ENCODE results near the gene IDH3A.
A peak's percentile ranks its signal among the peaks of the same experiment; 100 is the strongest.

Gene IDH3A

DNA sequence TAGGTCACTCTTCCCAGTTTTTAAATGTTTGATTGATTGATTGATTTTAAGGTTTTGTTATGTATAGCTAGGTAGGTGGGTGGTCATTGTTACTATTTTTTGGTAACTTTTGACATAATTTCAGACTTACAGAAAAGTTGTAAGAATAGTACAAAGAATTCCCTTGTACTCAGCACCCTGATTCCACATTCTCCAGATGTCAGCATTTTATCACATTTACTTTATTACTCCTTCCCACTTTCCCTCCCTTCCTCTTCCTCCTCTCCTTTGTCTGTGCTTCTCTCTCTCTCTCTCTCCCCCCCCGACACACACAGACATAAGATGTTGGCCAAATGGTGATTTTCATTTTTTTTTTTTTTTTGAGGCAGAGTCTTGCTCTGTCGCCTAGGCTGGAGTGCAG, 14.8 kb downstream of the IDH3A start:
- DNase-seq (ENCODE audit: low read depth in 2 of 3, low spot score in 1 of 3) = no peak

DNA sequence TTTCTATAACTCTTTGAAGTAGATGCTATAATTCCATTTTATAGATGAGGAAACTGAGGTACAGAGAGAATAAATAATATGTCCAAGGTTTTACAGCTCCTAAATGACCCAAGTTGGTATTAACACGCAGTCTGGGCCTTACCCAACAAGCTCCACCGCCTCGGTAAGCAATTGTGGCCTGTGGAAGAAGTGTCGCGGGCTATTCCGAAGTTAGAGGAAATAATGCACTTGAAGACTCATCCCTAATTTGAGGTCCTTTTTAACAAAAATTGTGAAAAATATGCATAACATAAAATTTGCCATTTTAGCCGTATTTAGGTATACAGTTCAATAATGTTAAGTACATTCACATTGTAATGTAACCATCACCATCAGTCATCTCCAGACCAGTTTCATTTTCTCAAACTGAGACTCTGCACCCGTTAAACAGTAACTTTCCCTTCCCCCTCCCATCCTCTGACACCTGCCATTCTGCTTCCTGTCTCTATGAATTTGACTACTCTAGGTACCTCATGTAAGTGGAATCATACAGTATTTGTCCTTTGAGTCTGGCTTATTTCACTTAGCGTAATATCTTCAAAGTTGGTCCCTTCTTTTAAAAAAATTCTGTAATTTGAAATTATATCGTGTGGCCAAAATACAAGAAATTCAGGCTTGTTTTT, 18.2 kb downstream of the IDH3A start:
- DNase-seq (ENCODE audit: low read depth in 2 of 3, low spot score in 1 of 3) = peak in 1 of 3 donors; percentile 36

DNA sequence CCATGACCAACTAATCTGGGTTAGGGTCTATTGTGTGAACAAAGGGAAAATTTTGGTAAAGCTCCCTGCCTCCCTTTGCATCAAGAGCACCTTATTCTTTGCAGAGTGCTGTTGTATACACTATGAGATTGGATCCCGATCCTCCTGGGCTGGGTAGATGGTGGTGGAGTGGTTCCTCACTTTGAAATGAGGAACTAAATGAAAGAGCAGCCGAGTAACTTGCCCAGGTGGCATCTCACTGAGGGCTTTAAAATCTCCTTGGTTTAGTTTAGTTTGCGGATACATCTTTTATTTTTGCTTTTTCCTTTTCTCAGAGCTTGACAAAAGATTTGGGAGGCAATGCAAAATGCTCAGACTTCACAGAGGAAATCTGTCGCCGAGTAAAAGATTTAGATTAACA, 19.4 kb downstream of the IDH3A start:
- no peak for DNase-seq (ENCODE audit: low read depth in 2 of 3, low spot score in 1 of 3)

DNA sequence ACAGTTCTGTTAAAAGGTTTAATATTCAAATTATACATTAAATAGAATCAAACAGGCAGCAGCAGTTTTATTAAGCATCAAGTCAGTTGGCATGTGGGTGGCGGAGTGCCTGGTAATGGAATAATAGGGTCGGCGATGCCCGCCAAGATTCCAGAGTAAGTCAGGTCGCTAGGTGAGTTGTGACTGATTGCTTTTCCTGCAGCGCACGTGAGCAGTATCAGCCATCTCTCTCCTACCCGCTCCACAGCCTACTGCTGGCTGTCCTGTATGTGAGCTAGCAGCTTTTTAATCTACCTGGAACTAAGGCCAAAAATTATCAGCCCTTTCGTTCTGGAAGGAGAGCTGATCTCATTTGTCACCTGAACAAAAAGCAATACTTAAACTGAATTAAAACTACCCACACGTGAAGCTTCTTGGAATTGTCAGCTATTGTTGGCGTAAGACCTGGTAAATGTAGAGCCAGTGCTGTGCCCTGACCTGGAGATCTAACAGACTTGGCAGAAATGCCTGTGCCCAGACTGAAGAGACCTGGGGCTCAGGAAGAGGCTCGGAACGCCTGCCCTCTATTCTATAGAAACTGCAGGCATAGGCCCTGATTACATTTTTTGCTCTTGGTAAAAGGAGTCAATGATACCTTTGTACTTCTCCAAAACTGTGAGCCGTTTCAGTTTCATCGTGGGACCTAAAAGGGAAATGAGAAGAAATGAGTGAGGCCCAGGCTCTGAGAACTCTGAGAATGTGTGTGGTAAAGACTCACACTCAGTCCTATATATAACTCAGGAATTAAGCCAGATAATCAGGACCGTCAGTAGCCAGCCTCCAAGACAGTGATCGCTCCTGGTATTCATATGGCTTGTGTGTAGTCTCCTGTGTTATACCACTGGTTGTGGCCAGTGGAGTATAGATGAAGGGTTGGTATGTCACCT, 21.9 kb downstream of the IDH3A start:
- DNase-seq (ENCODE audit: low read depth in 2 of 3, low spot score in 1 of 3) = no peak

DNA sequence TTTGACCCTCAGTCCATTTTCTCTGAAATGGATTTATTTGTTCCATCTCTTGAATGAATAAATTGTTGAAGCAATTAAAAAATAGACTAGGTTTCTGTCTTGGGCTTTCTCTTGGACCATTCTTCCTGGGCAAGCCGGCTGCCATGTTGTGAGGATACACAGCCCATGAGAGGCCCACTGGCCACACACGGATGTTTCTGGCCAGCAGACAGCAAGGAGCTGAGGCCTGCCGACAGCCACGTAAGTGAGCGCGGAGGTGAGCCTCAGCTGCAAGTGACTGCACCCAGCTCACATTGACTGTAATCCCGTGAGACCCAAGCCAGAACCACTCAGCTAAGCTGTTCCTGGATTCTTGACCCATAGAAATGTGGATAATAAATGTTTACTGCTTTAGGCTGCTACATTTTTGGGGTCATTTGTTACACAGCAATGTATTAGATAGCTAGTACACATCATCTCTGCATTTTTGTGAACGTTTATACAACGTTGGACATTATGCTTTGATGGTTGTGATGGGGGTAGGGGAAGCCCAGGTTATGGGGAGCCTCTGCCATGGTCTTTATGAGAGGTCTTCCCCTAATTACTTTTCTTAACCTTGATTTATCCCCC, 22.8 kb downstream of the IDH3A start:
- no peak for DNase-seq (ENCODE audit: low read depth in 2 of 3, low spot score in 1 of 3)

DNA sequence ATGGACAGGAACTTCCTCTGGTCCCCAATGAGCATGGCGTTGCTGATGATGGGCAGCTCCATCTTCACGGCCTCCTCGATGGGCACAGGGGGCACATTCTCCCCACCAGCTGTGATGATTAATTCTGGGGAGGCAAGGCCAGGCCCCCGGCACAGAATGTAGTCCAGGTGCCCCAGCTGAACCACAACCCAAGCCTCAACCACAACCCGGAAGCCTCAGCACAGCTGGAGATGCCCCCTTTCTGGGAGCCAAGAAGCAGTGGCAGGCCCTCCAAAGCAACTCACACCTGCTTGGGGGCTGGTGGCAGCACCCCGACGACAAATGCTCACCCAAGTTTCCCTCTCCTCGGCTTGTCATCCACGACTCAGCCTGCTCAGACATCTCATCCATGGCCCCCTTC, 25.2 kb downstream of the IDH3A start:
- DNase-seq (ENCODE audit: low read depth in 2 of 3, low spot score in 1 of 3) = no peak

DNA sequence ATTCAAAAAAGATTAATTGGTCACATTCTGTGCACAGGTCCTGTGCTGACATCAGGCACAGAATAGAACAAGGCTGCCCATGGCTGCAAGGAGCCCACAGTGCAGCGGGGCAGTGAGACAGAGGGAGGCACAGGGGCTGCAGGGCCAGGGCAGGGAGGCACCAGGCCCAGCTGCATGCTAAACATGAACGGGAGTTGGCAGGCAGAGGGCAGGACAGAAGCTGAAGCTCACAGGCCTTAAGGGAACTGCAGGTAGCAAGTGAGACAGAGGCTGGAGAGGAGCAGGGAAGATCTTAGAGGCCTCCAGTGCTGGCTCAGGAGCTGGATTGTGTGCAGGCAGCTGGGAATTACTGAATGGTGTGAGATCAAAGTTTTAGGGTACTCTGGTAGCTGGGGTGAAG, 26.2 kb downstream of the IDH3A start:
- DNase-seq (ENCODE audit: low read depth in 2 of 3, low spot score in 1 of 3) = no peak

DNA sequence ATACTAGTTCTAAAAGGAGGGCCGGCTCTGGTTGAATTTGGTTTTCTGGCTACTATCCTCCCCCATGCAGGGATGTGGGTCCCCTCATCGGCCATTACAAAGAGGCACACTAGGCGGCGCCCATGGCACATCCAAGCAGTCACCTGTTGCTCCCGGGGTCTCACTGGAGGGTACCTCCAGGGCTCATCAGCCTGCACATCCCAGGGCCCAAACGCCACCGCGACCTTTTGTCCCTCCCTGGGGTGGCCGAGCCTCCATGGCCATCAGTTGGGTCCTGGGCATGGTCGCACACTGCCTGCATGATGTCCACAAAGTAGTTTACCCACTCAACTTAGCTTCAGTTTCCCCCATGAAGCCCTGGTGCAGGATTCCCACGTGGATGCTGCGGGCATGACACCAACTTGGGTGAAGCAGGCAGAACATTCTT, 28.3 kb downstream of the IDH3A start:
- DNase-seq (ENCODE audit: low read depth in 2 of 3, low spot score in 1 of 3) = peak in 1 of 3 donors; percentile 28

DNA sequence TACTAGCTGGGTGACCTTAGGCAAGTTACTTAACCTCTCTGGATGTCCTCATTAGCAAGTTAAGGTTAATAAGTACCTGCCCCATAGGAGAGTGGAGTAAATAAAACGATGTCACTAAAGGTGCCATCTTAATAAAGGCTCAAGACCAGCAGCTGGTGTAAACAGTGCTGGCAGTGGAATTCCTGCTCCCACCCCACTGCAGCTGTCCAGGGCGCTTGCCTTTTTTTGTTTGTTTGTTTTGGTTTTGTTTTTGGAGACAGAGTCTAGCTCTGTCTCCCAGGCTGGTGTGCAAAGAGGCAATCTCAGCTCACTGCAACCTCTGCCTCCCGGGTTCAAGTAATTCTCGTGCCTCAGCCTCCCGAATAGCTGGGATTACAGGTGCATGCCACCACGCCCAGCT, 28.9 kb downstream of the IDH3A start:
- no peak for DNase-seq (ENCODE audit: low read depth in 2 of 3, low spot score in 1 of 3)

DNA sequence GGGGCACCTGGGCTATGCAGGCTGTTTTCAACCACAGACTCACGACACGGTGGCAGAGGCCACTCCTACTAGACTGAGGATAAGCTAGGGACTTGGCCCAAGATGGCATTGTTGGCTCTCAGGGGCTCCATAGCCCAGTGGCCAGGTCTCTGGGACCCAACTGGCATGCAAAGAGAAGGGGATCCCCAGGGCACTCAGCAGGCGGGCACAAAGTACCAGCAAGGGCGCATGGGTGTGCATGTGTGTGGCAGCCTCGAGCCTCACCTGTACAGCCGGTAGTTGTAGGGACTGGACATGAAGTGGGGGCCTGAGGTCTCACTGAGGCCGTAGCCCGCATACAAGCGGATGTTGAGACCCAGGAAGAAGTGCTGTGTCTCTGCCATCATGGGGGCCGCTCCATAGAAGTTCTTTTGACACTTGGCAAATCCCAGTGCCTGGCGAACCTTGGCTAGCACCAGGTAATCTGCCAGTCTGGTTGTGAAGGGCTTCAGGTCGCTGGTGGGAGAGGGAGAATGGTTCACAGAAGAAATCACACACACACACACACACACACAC, 30.2 kb downstream of the IDH3A start:
- no peak for DNase-seq (ENCODE audit: low read depth in 2 of 3, low spot score in 1 of 3)

DNA sequence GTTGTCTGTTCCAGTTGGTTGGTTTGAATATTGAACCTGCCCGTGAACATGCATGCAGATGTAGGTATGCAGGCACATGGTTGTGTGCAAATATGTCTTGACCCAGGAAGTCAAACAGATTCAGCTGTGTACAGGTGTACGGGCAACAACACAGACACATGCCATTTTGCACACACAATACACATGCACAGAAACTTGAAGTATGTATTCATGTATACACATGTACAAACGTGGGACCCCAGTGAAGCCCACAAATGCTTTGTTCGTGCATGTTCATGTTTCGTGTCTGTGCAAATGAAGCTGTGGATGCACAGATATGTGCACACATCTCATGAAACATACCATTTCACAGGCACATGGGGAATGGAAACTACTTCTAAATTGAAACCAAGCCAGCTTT, 30.7 kb downstream of the IDH3A start:
- no peak for DNase-seq (ENCODE audit: low read depth in 2 of 3, low spot score in 1 of 3)

DNA sequence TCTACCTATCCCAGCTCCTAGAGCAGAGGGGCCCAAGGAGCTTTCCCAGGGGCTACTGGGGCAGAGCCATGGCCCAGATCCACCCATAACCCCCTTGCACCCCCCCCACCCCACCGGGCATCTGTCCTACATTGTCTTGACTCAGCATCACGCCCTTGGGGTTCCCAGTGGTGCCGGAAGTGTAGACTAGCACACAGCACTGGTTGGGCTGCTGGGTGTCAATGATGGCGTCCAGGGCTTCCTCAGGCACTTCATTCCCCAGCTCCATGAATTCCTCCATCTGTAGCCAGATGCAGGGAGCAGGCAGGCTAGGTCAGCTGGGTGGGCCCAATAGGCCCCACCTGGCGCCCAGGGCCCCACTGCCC, 33.2 kb downstream of the IDH3A start:
- DNase-seq (ENCODE audit: low read depth in 2 of 3, low spot score in 1 of 3) = no peak

DNA sequence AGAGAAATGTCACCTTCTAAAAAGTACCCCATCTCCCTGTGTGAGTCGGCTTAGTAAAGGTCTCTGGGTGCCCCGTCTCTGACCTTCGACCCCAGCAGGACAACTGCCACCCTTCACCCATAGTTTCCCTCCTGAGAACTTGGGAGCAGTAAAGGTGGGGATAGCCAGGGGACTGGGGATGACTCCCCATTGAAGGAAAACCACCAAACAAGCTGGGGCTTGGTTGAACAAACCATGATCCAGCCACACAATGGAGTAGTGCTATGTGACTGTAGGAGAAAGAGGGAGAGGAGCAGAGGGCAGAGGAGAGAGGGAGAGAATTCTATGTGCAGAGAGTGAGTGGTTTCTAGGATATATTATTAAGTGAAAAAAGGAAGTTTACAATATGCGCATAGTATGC, 33.7 kb downstream of the IDH3A start:
- no peak for DNase-seq (ENCODE audit: low read depth in 2 of 3, low spot score in 1 of 3)

DNA sequence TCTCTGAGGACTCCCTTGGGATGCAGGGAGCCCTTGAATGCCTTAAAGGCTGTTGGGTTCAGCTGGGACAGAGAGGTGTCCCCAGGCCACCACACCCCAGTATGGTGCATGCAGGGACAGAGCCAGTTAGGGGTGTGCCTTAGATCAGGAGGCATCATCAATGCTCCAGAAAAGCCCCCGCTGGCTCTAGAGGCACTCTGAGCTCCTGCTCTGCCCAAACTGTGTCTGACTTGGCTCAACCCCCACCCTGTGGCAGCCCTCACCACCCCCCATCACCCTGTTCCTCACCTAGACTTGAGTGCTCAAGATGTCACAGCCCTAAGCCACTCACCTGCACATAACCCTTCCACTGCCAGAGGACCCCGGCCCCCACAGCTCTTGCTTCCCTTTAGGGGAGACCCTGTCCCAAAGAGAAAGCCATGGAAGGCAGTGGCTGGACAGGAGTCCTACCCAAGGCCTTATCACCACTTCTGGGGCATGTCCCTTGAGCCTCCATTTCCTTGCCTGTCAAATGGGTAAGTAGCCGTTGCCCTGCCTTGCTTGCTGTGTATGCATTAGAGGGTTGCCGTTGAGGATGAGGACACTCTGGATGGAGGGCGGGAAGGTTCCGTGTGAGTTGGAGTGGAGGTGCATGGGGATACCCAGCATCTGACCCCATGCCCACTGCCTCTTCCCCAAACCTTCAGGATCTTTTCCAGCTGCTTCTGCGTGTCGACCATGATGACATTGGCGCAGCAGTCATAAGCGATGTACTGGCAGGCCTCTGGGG, 43.8 kb downstream of the IDH3A start:
- no peak for DNase-seq (ENCODE audit: low read depth in 2 of 3, low spot score in 1 of 3)

DNA sequence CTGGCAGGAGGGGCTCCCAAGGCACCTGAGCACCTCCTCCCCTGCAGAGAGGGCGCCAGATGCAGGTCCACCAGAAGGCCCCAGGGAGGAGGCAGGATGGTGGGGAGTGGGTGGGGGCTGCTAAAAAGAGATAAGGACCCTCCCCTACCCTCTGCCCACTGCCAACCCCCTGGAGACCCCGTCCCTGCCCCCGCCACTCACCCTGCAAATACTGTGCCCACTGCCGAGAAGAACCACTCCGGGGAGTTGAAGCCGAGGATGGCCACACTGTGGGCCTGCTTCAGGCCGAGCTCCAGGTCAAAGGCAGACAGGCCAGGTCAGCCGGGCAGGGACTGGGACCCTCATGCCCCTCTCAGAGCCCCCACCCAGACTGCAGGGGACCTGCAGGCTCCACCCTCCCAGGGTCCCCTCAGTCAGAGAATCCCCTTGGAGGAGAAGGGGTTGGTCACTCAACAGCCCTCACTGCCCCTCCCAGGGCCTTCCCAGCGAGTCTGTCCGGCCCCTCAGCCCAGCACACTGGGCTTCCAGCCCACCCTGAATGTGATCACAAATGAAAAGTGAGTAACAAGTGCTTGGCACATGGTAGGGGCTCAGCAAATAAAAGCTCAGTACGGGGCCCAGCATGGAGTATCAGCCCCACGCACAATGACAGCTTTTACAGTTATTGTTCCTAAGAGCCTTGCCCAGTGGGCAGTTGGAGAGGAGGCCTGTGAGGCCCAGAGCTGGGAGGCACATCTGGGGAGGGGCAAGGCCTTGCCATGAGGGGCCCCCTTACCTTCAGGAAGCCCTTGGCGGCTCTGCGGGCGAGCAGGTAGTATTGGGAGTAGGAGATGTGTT, 44.8 kb downstream of the IDH3A start:
- DNase-seq (ENCODE audit: low read depth in 2 of 3, low spot score in 1 of 3) = no peak

DNA sequence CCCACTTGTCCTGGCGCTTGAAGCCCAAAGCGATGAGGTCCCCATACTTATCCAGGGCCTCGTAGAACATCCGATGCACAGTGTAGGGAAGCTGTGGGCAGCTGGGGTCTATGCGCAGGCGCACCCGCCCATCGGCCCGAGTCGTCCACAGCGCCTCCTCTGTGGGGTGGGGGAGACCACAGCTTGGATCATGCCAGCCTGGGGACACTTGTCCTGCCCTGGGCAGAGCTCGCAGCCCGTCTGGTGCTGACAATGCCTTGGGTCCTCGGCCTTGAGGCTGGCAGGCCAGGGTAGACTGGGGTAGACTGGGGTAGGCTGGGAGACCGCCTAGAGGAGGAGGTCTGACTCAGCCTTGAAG, 45.4 kb downstream of the IDH3A start:
- DNase-seq (ENCODE audit: low read depth in 2 of 3, low spot score in 1 of 3) = no peak

DNA sequence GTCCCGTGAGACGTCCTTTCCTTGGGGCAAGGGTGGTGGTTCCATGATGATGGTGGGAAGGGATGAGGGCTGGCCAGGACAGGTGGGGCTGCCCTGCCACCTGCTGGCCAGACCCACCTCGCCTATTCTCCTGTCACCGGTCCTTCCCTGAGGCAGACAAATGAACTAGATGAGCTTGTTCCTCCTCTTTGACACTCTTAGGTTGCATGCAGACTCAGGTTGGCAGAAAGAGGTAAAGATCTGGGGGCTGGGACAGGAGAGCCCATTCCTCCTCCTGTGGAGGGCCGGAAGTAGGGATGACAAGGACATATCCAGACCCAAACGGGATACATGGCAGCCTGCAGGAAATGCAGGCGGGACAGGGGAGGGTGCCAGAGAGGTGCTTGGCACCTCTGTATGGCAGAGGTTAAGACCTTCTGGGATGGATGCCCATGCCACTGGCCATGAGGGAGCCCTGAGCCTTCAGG, 46.6 kb downstream of the IDH3A start:
- peak in 2 of 3 donors; percentile 12 to 25 for DNase-seq (ENCODE audit: low read depth in 2 of 3, low spot score in 1 of 3)

DNA sequence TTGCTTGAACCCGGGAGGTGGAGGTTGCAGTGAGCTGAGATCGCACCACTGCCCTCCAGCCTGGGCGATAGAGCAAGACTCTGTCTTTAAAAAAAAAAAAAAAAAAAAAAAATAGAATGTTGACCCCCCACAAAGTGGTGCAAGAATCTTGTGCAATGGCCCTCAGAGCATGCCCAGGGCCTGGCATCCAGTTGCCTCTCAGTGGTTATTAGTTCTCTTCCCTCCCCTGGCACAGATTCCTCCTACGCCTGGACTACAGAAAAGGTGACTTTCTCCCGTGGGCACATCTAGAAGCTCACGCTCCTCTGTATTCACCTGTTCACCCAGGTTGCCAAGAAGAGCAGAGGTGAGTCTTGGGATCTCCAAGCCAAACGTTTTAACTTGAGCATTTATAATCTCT, 48.5 kb downstream of the IDH3A start:
- DNase-seq (ENCODE audit: low read depth in 2 of 3, low spot score in 1 of 3) = no peak

DNA sequence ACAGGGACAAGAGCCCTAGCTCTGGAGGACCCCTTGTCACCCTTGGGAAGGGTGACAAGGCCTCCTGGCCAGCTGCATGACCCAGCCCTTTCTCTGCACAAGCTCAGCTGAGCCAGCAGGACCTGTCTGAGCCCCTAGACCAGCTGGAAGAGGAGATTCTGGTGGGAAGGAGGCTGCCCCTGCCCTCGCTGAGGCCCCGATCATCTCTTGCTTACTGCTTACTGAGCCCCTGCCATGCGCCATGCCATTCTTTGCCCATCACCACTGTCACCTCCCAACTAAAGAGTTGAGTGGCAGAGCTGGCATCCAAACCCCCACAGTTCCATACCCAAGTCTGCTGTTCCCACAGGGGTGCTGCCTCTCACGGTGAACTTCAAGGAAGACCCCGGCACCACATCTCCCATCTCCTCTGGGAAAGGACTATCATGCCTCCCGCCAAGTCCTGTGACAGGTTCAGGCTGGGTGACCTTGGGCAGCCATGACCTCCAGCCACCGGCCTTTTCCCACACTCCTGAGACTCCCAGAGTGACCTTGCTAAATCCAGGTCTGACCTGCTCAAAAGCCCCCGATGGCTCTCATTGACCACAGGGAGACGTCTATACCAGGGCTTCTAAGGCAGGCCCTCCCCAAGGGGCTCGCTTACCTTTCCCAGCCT, 51.2 kb downstream of the IDH3A start:
- no peak for DNase-seq (ENCODE audit: low read depth in 2 of 3, low spot score in 1 of 3)

Measured in stimulated activated CD4-positive, alpha-beta T cell treated with anti-CD3 and anti-CD28 coated beads, Interleukin-12 subunit alpha, Interleukin-12 subunit beta, amount 100 ng/mL, for 48 hours (primary cell).